ENCODE measurements around the gene USP35. TPM values are rescaled to one million over a fixed set of nuclear protein-coding genes. Genes with fewer than 3 reads are reported as not detected.
"Not testable (repeated sequence)": the region's sequence is repeated elsewhere in the genome, so short reads cannot be mapped to it uniquely, and the experiment has no call there.

The USP35 gene
- total and polyA plus RNA-seq, 7 donors = 1.3 to 7.1 (median 3.3) TPM

DNA sequence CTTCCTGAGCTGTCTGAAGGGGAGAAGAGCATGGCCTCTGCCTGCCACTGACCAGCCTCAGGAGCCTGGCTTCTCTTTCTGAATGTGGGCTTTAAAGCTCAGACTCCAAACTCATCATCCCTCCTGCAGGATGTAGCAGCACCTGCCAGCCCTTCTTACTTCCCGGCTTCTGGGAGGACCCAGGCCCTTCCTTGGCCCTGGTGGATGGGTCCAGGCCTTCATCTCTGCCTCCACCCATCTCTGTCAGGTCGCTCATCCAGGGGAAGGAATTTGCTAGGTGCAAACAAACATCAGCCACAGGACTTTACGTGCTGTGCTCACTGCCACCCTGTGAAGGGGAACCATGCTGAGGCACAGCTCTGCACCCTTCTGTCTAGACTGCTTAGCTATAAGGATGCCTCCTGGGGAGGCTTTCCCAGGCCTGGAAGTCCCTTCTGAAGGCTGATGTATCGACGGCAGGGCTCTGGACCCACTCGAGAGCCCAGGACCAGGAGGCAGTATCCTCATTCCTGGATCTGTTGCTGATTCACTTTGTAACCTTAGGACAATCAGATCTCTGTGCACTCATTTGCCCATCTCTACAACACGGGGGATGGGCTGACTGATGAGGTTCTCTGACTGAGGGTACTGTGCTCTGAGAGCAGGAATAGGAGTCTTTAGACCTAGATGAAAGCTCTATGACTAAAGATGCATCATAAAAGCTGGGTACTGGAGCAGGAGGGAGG, 30.9 kb downstream of the USP35 start:
- H3K9me3 ChIP-seq = no peaks in the 10 kb centered on the region
- no peak overlapping the region for H3K4me3 ChIP-seq
- no peak for DNase-seq
- intact Hi-C loops (cut with DNase I) = loop anchor here in 1 of 2 donors (10.0 kb wide), 1 partner anchor 205 kb away; no protein-coding TSS in a partner anchor
- 91 to 94% (median 91%) methylated on average over 7 of the region's 7 CpGs for WGBS, 3 donors
- no peaks in the 10 kb centered on the region for H3K27me3 ChIP-seq (ENCODE audit: insufficient read depth in 3 of 3, low read length in 2 of 3)
- H3K36me3 ChIP-seq (ENCODE audit: insufficient read depth in 1 of 2, low read depth in 1 of 2) = peaks cover 0 to 66% of the 10 kb centered on the region in 2 donors
- H3K27ac ChIP-seq = no peak overlapping the region
- no peak for ATAC-seq
- no peak for TF ChIP-seq CTCF (IDR thresholded peaks at IDR 0.05)
- H3K4me1 ChIP-seq = no peaks in the 10 kb centered on the region

DNA sequence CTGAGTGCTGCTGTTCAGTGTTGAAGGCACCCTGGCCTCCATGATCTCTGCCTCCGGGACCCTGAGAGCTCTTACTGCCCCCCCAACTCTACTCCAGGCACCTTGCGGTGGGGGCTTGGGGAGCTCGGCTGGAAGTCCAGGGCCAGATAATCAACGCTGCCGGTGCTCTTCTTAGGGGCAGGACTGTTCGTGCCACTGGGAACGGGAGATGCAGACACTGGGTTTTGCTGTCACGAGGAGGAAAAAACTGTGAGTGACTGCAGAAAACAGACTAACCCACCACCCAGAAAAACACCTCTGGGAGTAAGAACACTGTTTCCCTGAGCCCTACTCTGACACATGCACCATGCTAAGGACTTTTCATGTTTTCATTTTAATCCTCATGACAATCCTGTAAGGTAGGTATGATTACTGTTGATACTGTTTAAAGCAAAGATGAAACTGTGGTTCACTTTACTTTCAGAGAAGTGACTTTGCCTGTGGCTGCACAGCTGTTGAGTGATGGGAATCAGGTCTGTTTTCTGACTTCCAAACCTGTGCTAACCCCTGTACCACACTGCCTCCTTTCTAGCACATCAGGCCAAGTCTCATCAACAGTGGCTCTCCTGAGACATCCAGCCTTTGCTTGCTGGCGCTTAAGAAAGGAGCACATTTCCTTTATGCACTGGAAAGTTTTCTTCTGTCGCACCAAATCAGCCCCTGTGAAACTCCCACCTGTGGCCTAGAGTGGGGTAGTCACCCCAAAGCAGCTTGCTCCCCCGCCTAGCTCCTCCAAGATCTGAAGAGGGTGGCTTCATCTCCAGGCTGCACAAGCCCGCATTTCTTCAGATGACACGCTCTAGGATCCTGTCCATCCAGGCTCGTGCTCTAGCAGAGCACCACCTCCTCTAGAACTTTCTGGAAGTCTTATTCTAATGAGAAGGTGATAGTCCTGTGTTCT, 31.8 kb downstream of the USP35 start:
- TF ChIP-seq CTCF (IDR thresholded peaks at IDR 0.05) = no peak
- WGBS, 3 donors = 94 to 96% (median 94%) methylated on average over 14 of the region's 14 CpGs
- no peak for DNase-seq

GRCh38 chr11:78221396-78222315, 32.9 kb downstream of the USP35 start:
- Histone ChIP-seq H3K9me3 (no peaks in the 10 kb centered on the region), H3K27ac (no peak overlapping the region), H3K4me1 (no peaks in the 10 kb centered on the region), H3K36me3 (ENCODE audit: insufficient read depth in 1 of 2, low read depth in 1 of 2) (peaks cover 0 to 68% of the 10 kb centered on the region in 2 donors), H3K4me3 (no peak overlapping the region), H3K27me3 (ENCODE audit: insufficient read depth in 3 of 3, low read length in 2 of 3) (no peaks in the 10 kb centered on the region)
- 86 to 88% (median 88%) methylated on average over 13 of the region's 13 CpGs for WGBS, 3 donors
- no peak for DNase-seq
- intact Hi-C loops (cut with DNase I) = loop anchor here in 1 of 2 donors (10.0 kb wide), 1 partner anchor 203 kb away; no protein-coding TSS in a partner anchor
- ATAC-seq = no peak
- no peak for TF ChIP-seq CTCF (IDR thresholded peaks at IDR 0.05)

More for the DNA sequence above, 31.8 kb downstream of the USP35 start:
- Histone ChIP-seq H3K9me3 (no peaks in the 10 kb centered on the region), H3K27ac (no peak overlapping the region), H3K27me3 (ENCODE audit: insufficient read depth in 3 of 3, low read length in 2 of 3) (no peaks in the 10 kb centered on the region), H3K4me1 (no peaks in the 10 kb centered on the region), H3K4me3 (no peak overlapping the region), H3K36me3 (ENCODE audit: insufficient read depth in 1 of 2, low read depth in 1 of 2) (peaks cover 0 to 66% of the 10 kb centered on the region in 2 donors)
- ATAC-seq = no peak
- intact Hi-C loops (cut with DNase I) = loop anchor here in 1 of 2 donors (10.0 kb wide), 1 partner anchor 204 kb away; no protein-coding TSS in a partner anchor

GRCh38 chr11:78222726-78223125, 34.0 kb downstream of the USP35 start:
- not testable (repeated sequence) for ATAC-seq; H3K27me3 ChIP-seq (ENCODE audit: insufficient read depth in 3 of 3, low read length in 2 of 3); H3K4me1 ChIP-seq; H3K4me3 ChIP-seq; DNase-seq; H3K9me3 ChIP-seq; H3K27ac ChIP-seq
- WGBS, 3 donors = 81 to 89% (median 82%) methylated on average over 10 of the region's 10 CpGs
- peaks cover 0 to 70% of the 10 kb centered on the region in 2 donors for H3K36me3 ChIP-seq (ENCODE audit: insufficient read depth in 1 of 2, low read depth in 1 of 2)
- intact Hi-C loops (cut with DNase I) = loop anchor here in 1 of 2 donors (10.0 kb wide), 1 partner anchor 202 kb away; no protein-coding TSS in a partner anchor
